Smooth muscle cell (in vitro differentiated cells): ENCODE data around the gene MGAT3. TPM values are rescaled to one million over a fixed set of nuclear protein-coding genes. Genes with fewer than 3 reads are reported as not detected.
A peak's percentile ranks its signal among the peaks of the same experiment; 100 is the strongest.

Experiments used
- DNase-seq: peaks from one replicate; lab custom pipeline; 2025; ENCODE audit not compliant: unreplicated experiment; lab: John Stamatoyannopoulos, UW
- H2AFZ ChIP-seq: fragments of 200-600 bp; sonication (generic); 2 replicates; pipeline ENCODE4 v1.6.0; 2016; ENCODE audit warnings: antibody characterized with exemption, low read depth, mild to moderate bottlenecking
- H3F3A ChIP-seq: fragments of 200-600 bp; sonication (generic); 2 replicates; pipeline ENCODE4 v1.6.0; 2017; ENCODE audit warnings: antibody characterized with exemption, low read depth
- H3K27ac ChIP-seq: fragments of 200-600 bp; sonication (generic); 2 replicates; pipeline ENCODE4 v1.5.1; 2016; ENCODE audit warnings: low read depth, mild to moderate bottlenecking
- H3K27me3 ChIP-seq: fragments of 200-600 bp; sonication (generic); 2 replicates; pipeline ENCODE4 v1.6.1; 2016; ENCODE audit warnings: low read depth, mild to moderate bottlenecking
- H3K36me3 ChIP-seq: fragments of 200-600 bp; sonication (generic); 2 replicates; pipeline ENCODE4 v1.5.1; 2016; ENCODE audit warnings: low read depth
- H3K4me1 ChIP-seq: fragments of 200-600 bp; sonication (generic); 2 replicates; pipeline ENCODE4 v1.5.1; 2016; ENCODE audit warnings: low read depth
- H3K4me2 ChIP-seq: fragments of 200-600 bp; sonication (generic); 2 replicates; pipeline ENCODE4 v1.6.0; 2016; ENCODE audit warnings: mild to moderate bottlenecking
- H3K4me3 ChIP-seq: fragments of 200-600 bp; sonication (generic); 2 replicates; pipeline ENCODE4 v1.5.1; 2016; ENCODE audit warnings: mild to moderate bottlenecking
- H3K79me2 ChIP-seq: fragments of 200-600 bp; sonication (generic); 2 replicates; pipeline ENCODE4 v1.6.0; 2016; ENCODE audit warnings: low read depth, mild to moderate bottlenecking
- H3K9ac ChIP-seq: fragments of 200-600 bp; sonication (generic); 2 replicates; pipeline ENCODE4 v1.6.0; 2016; ENCODE audit warnings: low read depth
- H3K9me3 ChIP-seq: fragments of 200-600 bp; sonication (generic); replicated peaks from 2 replicates; pipeline ENCODE4 v1.5.1; 2016; ENCODE audit warnings: low read depth
- H4K20me1 ChIP-seq: fragments of 200-600 bp; sonication (generic); 2 replicates; pipeline ENCODE4 v1.6.0; 2016; ENCODE audit warnings: low read depth
- WGBS: methylation state at CpG from one replicate; pipeline ENCODE4 v1.1.7; 2016; ENCODE audit warnings: low lambda C conversion rate; 5-methylcytosine and 5-hydroxymethylcytosine counted together
- polyA plus RNA-seq: library from polyadenylated mRNA; unstranded; fragments of >200 nt; fragmentation: Nextera tagmentation; extraction: Ambion mirVana; gene quantifications from 2 replicates; pipeline ENCODE4 v1.2.1, GENCODE V29; 2016
- total RNA-seq: library from RNA; depleted of rRNA; stranded (reverse); fragments of >200 nt; gene quantifications from 2 replicates; pipeline ENCODE4 v1.2.3, GENCODE V29; 2014
- TF ChIP-seq, protein P1 (sequence below): fragments of 200-600 bp; sonication (generic); IDR thresholded peaks from 2 replicates; pipeline ENCODE4 v1.5.1; 2017; ENCODE audit warnings: borderline replicate concordance, mild to moderate bottlenecking, antibody characterized with exemption; ENCODE audit not compliant: insufficient read depth, poor library complexity, severe bottlenecking

Gene MGAT3
- total and polyA plus RNA-seq, 2 experiments from 2014 or later, result 3.9 to 7.8 TPM

- WGBS, result 91% methylated on average over 6 of the region's 6 CpGs
- no peaks in the 10 kb centered on the region for H3K27me3 ChIP-seq
- peaks cover 27% of the 10 kb centered on the region for H3K79me2 ChIP-seq
- H3K4me2 ChIP-seq, result no peak overlapping the region
- no peak overlapping the region for H3K9ac ChIP-seq
- H3K4me1 ChIP-seq, result peaks cover 28% of the 10 kb centered on the region
- DNase-seq, result no peak
- TF ChIP-seq, protein P1, sequence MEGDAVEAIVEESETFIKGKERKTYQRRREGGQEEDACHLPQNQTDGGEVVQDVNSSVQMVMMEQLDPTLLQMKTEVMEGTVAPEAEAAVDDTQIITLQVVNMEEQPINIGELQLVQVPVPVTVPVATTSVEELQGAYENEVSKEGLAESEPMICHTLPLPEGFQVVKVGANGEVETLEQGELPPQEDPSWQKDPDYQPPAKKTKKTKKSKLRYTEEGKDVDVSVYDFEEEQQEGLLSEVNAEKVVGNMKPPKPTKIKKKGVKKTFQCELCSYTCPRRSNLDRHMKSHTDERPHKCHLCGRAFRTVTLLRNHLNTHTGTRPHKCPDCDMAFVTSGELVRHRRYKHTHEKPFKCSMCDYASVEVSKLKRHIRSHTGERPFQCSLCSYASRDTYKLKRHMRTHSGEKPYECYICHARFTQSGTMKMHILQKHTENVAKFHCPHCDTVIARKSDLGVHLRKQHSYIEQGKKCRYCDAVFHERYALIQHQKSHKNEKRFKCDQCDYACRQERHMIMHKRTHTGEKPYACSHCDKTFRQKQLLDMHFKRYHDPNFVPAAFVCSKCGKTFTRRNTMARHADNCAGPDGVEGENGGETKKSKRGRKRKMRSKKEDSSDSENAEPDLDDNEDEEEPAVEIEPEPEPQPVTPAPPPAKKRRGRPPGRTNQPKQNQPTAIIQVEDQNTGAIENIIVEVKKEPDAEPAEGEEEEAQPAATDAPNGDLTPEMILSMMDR, result no peak
- no peak overlapping the region for H3K27ac ChIP-seq
- H2AFZ ChIP-seq, result no peak overlapping the region
- no peak overlapping the region for H3K4me3 ChIP-seq
- no peaks in the 10 kb centered on the region for H3K36me3 ChIP-seq
- H3K9me3 ChIP-seq, result no peaks in the 10 kb centered on the region
- H4K20me1 ChIP-seq, result no peaks in the 10 kb centered on the region
- H3F3A ChIP-seq, result peaks cover 11% of the 10 kb centered on the region
Observed at GRCh38 chr22:39500101-39500500, 43.3 kb downstream of the MGAT3 start.

DNA sequence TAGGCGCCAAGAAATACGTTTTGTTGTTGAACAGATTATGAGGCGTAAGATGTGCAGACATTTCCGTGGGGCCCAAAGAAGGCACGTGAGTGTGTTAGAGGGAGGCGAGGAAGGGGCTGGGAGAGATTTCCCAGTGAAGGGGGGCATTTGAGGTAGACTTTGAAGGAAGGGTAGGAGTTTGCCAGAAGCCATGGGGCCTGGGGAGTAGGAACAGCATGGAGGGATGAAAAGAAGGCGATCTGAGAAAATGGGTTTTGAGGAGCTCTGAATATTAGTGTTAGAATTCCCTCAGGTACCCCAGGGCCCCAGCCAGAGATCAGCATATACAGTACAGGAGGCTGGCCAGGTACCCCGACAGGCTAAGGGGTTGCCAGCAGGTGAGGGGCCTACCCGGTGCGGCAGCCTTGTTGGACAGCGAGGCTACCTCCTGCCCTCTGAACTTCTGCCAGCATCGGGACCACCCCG, 44.9 kb downstream of the MGAT3 start:
- no peaks in the 10 kb centered on the region for H3K36me3 ChIP-seq
- peak overlapping the region; percentile 88 for H3K4me2 ChIP-seq
- TF ChIP-seq, protein P1, result no peak
- no peaks in the 10 kb centered on the region for H3K27me3 ChIP-seq
- H2AFZ ChIP-seq, result peak overlapping the region; percentile 6
- H4K20me1 ChIP-seq, result peaks cover 3% of the 10 kb centered on the region
- WGBS, result 31% methylated on average over 13 of the region's 13 CpGs
- peak overlapping the region; percentile 72 for H3K4me3 ChIP-seq
- no peaks in the 10 kb centered on the region for H3K9me3 ChIP-seq
- H3F3A ChIP-seq, result peaks cover 11% of the 10 kb centered on the region
- H3K79me2 ChIP-seq, result peaks cover 42% of the 10 kb centered on the region
- DNase-seq, result no peak
- H3K27ac ChIP-seq, result peak overlapping the region; percentile 54
- peaks cover 24% of the 10 kb centered on the region for H3K4me1 ChIP-seq
- no peak overlapping the region for H3K9ac ChIP-seq

GRCh38 chr22:39502109-39502788, 45.4 kb downstream of the MGAT3 start, which contains the start of gene MIEF1:
Gene MIEF1 (plus strand): TSS chr22:39502290. CDS start chr22:39511295, 9,005 bp downstream.
- DNase-seq, result peak; percentile 89
- WGBS, result under 1% methylated on average over 47 of the region's 58 CpGs
- H3K4me3 ChIP-seq, result peak within 1 kb of the TSS; percentile 72
- peaks cover 45% of the 10 kb centered on the region for H3K79me2 ChIP-seq
- H2AFZ ChIP-seq, result peak within 1 kb of the TSS; percentile 6
- H3K27me3 ChIP-seq, result no peaks in the 10 kb centered on the region
- TF ChIP-seq, protein P1, result no peak
- H3K9me3 ChIP-seq, result no peaks in the 10 kb centered on the region
- peaks cover 11% of the 10 kb centered on the region for H3F3A ChIP-seq
- peaks cover 3% of the 10 kb centered on the region for H4K20me1 ChIP-seq
- H3K9ac ChIP-seq, result peak within 1 kb of the TSS; percentile 68
- H3K36me3 ChIP-seq, result no peaks in the 10 kb centered on the region
- peak within 1 kb of the TSS; percentile 54 for H3K27ac ChIP-seq
- H3K4me2 ChIP-seq, result peak within 1 kb of the TSS; percentile 88
- H3K4me1 ChIP-seq, result peaks cover 24% of the 10 kb centered on the region
